Measurements from ENCODE around the gene PGBD5.

PGBD5 gene

DNA sequence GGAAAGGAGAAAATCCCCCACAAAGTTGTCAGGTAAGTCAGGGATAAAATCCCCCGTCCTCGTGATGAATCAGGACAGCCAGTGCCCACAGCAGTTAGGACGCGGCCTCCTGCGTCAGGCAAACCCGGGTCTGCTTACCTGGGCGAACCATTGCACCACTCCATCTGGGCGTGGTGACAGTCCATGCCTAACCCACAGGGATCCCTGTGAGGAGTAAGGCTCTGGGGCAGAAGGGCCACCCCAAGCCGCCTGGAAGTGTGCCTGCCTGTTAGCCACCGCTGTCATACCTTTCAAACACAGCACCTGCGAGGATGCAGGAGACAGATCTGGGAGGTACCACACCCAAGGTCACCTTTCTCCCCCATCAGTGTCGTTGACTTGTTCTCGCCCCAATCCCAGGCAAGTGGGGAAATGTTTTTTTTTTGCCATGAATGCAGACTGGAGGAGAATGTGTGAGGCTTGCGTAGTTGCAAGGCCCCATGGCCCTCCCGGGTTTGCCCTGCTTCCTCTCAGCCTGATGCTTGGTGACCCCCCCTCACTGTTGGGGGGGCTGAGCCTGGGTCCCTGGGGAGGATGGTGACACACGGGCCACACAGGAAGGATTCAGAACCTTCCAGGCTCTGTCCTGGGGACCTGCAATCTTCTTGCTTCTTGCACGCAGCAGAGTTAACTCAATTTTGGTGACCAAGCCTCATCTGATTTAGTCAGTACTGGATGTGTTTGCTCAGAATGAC, 107.0 kb downstream of the PGBD5 start:
- TF ChIP-seq, protein P1, sequence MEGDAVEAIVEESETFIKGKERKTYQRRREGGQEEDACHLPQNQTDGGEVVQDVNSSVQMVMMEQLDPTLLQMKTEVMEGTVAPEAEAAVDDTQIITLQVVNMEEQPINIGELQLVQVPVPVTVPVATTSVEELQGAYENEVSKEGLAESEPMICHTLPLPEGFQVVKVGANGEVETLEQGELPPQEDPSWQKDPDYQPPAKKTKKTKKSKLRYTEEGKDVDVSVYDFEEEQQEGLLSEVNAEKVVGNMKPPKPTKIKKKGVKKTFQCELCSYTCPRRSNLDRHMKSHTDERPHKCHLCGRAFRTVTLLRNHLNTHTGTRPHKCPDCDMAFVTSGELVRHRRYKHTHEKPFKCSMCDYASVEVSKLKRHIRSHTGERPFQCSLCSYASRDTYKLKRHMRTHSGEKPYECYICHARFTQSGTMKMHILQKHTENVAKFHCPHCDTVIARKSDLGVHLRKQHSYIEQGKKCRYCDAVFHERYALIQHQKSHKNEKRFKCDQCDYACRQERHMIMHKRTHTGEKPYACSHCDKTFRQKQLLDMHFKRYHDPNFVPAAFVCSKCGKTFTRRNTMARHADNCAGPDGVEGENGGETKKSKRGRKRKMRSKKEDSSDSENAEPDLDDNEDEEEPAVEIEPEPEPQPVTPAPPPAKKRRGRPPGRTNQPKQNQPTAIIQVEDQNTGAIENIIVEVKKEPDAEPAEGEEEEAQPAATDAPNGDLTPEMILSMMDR (IDR thresholded peaks at IDR 0.05; ENCODE audit: low read depth, low read length) = no peak
- no peak overlapping the region for H3K4me3 ChIP-seq (replicated peaks in 1 of 2; ENCODE audit: low read depth in 2 of 2, low read length in 2 of 2)
- no peak for DNase-seq (ENCODE audit: low read depth in 2 of 2)

DNA sequence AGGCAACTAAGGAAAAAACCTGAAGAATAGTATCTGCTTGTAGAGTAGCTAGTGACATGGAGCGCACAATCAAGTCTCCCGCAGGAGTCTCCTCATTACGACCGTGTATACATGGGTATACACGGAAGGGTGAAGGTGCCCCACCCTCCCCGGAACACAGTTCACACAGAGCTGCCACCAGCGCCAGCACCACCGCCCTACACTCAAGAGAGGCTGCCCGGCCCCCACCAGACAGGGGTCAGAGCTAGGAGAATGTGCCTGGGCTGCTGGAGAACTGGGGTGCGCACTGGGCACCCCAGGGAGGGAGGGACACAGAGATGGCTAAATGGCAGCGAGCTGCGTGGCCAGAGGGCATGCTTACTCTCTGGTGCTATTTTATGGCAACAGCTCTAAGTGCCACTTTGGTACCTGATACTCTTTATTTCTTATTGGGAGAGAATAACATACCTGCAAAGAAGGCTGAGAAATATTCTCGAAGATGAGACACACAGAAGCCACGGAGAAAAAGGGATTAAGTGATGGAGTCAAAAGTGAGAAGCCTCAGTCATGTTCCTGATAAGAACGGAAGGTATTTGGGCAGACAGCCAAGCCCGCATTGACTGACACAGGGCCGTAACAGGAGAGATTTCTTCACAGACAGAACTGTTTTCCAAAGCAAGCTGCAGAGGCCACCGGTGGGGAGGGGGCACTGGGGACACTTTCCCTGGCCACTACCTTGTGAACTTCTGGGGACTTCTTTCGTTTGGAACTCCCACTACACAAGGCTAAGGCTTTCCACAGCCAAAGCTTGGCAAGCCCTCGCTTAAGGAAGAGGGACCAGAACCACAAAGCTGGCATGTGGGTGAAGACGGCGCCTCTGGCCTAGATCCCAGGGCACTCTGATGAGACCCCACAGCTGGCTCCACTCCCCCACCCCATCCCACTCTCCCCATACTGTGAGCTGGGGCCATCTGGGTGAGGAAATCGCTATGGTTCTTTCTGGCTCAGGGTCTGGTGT, 108.0 kb downstream of the PGBD5 start:
- no peak overlapping the region for H3K4me3 ChIP-seq (replicated peaks in 1 of 2; ENCODE audit: low read depth in 2 of 2, low read length in 2 of 2)
- no peak for DNase-seq (ENCODE audit: low read depth in 2 of 2)
- TF ChIP-seq, protein P1 (IDR thresholded peaks at IDR 0.05; ENCODE audit: low read depth, low read length) = no peak

DNA sequence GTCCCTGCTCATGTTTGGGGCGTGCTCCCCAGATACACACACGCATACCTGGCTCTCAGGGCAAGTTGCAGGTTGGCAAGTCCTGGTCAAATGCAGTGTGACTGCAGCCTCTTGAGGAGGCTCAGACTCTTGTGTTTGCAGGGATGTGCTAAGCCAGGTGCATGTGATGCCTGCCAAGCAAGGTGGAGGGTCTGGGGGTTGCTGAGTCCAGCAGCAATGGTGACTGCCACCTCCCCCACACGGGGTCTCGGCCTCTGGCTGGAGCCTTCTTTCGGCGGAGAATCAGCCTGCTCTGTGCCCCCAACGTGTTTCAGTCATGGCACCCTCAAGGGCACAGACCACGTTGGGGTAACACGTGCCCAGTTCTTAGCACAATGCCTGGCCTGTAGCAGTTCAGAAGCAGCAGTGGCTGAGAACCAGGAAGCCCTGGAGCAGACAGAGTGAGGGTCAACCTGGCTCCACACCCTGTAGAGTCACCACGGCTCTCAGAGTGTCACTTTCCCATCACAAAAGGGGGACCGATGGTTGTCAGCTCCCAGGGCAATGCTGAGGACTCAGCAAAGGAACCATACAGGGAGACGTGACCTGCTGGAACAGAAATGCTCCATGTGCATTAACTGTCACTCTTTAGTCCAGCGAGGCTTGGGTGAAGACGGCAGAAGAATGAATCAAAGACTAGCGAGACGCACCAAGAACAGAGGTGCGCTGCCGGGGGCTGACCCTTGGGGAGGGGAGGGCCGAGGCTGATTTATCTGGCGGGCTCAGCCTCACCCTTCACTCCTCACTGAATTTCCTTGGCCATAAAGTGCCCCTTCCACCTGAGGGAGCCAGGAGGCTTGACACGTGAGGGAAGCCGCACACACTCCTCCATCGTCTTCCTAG, 109.0 kb downstream of the PGBD5 start:
- TF ChIP-seq, protein P1 (IDR thresholded peaks at IDR 0.05; ENCODE audit: low read depth, low read length) = no peak
- DNase-seq (ENCODE audit: low read depth in 2 of 2) = no peak
- no peak overlapping the region for H3K4me3 ChIP-seq (replicated peaks in 1 of 2; ENCODE audit: low read depth in 2 of 2, low read length in 2 of 2)

DNA sequence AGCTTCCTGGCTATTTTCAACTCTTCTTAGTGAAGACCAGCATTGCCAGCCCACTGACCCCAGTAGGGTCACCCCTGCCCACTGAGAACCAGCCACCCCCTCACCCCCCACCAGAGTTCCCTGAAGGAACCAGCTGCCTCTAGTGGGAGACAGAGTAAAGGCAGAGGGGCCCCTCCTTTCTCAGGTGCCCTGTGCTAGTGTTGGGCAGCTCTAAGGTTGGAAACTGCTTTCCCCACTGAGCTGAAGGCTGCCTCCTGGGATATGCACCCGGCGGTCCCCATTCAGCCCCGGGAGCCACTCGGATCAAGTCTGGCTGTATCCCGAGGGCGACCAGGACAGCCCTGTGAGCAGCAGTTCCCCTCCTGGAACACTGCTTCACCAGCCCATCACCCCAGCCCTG, 111.0 kb downstream of the PGBD5 start:
- TF ChIP-seq, protein P1 (IDR thresholded peaks at IDR 0.05; ENCODE audit: low read depth, low read length) = no peak
- H3K4me3 ChIP-seq (replicated peaks in 1 of 2; ENCODE audit: low read depth in 2 of 2, low read length in 2 of 2) = no peak overlapping the region
- no peak for DNase-seq (ENCODE audit: low read depth in 2 of 2)

DNA sequence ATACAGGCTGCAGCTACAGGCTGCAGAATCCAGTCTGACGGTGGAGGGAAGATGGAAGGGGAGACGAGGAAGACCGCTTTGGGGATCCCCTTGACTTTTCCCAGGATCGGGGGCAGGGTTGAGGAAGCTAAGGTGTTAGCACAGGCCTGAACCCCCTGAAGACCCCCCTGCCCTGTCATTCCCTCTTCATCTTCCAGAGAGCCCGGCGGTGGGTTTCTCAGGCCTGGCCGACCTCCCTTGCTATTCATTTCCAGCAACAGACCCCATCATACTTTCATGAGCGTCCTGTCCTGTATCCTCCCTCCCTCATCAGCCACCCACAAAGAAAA, 112.0 kb downstream of the PGBD5 start:
- H3K4me3 ChIP-seq (replicated peaks in 1 of 2; ENCODE audit: low read depth in 2 of 2, low read length in 2 of 2) = no peak overlapping the region
- no peak for DNase-seq (ENCODE audit: low read depth in 2 of 2)
- TF ChIP-seq, protein P1 (IDR thresholded peaks at IDR 0.05; ENCODE audit: low read depth, low read length) = no peak

DNA sequence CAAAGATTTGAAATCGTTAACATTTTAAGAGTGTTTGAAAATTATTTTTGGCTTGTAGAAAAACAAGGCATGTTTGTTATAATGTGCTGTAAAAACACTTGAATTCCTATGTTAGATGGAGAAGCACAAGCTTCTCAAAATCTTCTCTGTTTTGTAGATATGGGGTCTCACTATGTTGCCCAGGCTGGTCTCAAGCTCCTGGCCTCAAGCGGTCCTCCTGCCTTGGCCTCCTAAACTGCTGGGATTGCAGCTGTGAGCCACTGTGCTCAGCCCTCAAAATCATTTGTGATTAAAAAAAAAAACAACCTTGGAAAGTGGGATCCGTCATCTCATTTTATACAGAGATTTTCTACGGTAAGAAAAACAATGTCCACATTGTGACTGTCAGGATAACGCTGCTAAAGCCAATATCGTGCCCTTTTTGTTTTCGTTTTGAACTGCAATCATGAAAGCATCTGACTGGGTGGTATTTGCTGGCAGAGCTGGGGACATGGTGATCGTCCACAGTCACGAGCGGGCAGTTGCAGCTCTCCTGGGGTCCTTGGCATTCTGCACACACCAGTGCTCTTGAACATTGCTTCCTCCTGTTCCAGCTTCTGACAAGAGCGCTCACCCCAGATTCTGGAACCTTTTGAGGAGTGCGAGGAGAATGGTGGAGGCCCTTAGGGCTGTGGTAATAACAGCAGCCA, 112.5 kb downstream of the PGBD5 start:
- TF ChIP-seq, protein P1 (IDR thresholded peaks at IDR 0.05; ENCODE audit: low read depth, low read length) = no peak
- no peak overlapping the region for H3K4me3 ChIP-seq (replicated peaks in 1 of 2; ENCODE audit: low read depth in 2 of 2, low read length in 2 of 2)
- DNase-seq (ENCODE audit: low read depth in 2 of 2) = no peak

Measured in cardiac fibroblast (primary cell).